ENCODE measurements around the gene PI4KA.

- TF ChIP-seq CTCF (IDR thresholded peaks at IDR 0.05) (no peak), EP300 (IDR thresholded peaks at IDR 0.05) (no peak)
Measured at GRCh38 chr22:20748731-20749428, 109.7 kb downstream of the PI4KA start.

All from tibial nerve (tissue), 4 donors.